SK-N-SH treated with all-trans-retinoic acid at 6 μM for 48 hours (cell line): ENCODE data around the gene ABCE1.

Experiments
- ARNTL ChIP-seq: fragments of 450-650 bp; formaldehyde crosslinking; IDR thresholded peaks from 2 replicates; pipeline ENCODE4 v1.5.0; 2020; ENCODE audit warnings: low read depth, mild to moderate bottlenecking, moderate library complexity, borderline replicate concordance
- CSDC2 ChIP-seq: fragments of 250-450 bp; sonication (Bioruptor Pico); IDR thresholded peaks from 2 replicates; pipeline ENCODE4 v1.5.0; 2020; ENCODE audit warnings: mild to moderate bottlenecking, moderate library complexity
- ESRRG ChIP-seq: fragments of 250-450 bp; sonication (Bioruptor Pico); IDR thresholded peaks from 2 replicates; pipeline ENCODE4 v1.6.1; 2021; ENCODE audit warnings: mild to moderate bottlenecking
- ISL1 ChIP-seq: fragments of 250-450 bp; sonication (Bioruptor Pico); IDR thresholded peaks from 2 replicates; pipeline ENCODE4 v2.1.2; 2022; ENCODE audit warnings: mild to moderate bottlenecking, moderate library complexity
- PPARA ChIP-seq: fragments of 250-450 bp; sonication (Bioruptor Pico); IDR thresholded peaks from 2 replicates; pipeline ENCODE4 v1.5.0; 2020; ENCODE audit warnings: mild to moderate bottlenecking, borderline replicate concordance
- RARB ChIP-seq: fragments of 250-450 bp; sonication (Bioruptor Pico); IDR thresholded peaks from 2 replicates; pipeline ENCODE4 v1.8.0; 2021; ENCODE audit warnings: mild to moderate bottlenecking, moderate library complexity
- TOX ChIP-seq: fragments of 250-450 bp; sonication (Bioruptor Pico); IDR thresholded peaks from 2 replicates; pipeline ENCODE4 v1.8.0; 2021; ENCODE audit warnings: mild to moderate bottlenecking, moderate library complexity, borderline replicate concordance
- ZFP3 ChIP-seq: fragments of 250-450 bp; sonication (Bioruptor Pico); IDR thresholded peaks from 2 replicates; pipeline ENCODE4 v1.5.0; 2020; ENCODE audit warnings: mild to moderate bottlenecking, moderate library complexity
- ZNF70 ChIP-seq: fragments of 450-650 bp; formaldehyde crosslinking; IDR thresholded peaks from 2 replicates; pipeline ENCODE4 v1.5.0; 2020; ENCODE audit warnings: mild to moderate bottlenecking, moderate library complexity
- ZNF8 ChIP-seq: fragments of 450-650 bp; formaldehyde crosslinking; IDR thresholded peaks from 2 replicates; pipeline ENCODE4 v1.5.0; 2020; ENCODE audit warnings: mild to moderate bottlenecking, moderate library complexity
- TF ChIP-seq, protein P1 (sequence below): fragments of 250-450 bp; sonication (Bioruptor Pico); IDR thresholded peaks from 2 replicates; pipeline ENCODE4 v1.5.1; 2021; ENCODE audit warnings: mild to moderate bottlenecking, moderate library complexity
- TF ChIP-seq, protein P2 (sequence below): fragments of 250-450 bp; sonication (Bioruptor Pico); IDR thresholded peaks from 2 replicates; pipeline ENCODE4 v1.8.0; 2021; ENCODE audit warnings: low read depth, mild to moderate bottlenecking, moderate library complexity, borderline replicate concordance
- TF ChIP-seq, protein P3 (sequence below): fragments of 250-450 bp; sonication (Bioruptor Pico); IDR thresholded peaks from 2 replicates; pipeline ENCODE4 v1.8.0; 2020; ENCODE audit warnings: mild to moderate bottlenecking, moderate library complexity, borderline replicate concordance

DNA sequence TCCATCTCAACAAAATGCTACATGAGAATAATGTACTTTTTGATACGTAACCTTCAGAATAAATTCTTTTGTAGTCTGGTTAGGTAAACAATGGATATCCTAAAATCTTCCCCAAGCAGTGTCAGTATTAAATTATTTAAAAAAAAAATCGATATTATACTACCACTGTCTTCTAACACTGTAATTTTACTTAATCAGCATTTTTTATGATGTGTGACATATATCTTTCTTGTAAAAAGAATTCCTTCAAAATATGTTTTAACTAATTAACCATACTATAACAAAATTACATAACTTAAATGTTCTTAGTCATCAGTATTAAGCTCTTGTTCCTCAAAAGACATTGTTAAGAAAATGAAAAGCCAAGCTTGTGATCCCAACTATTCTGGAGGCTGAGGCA is 69.8 kb downstream of the ABCE1 start:
- TF ChIP-seq ESRRG (CRISPR knock-in tag), result no peak
- TF ChIP-seq ARNTL (CRISPR knock-in tag), result no peak
- TF ChIP-seq ISL1 (CRISPR knock-in tag), result no peak
- TF ChIP-seq CSDC2 (CRISPR knock-in tag), result no peak
- TF ChIP-seq, protein P1, sequence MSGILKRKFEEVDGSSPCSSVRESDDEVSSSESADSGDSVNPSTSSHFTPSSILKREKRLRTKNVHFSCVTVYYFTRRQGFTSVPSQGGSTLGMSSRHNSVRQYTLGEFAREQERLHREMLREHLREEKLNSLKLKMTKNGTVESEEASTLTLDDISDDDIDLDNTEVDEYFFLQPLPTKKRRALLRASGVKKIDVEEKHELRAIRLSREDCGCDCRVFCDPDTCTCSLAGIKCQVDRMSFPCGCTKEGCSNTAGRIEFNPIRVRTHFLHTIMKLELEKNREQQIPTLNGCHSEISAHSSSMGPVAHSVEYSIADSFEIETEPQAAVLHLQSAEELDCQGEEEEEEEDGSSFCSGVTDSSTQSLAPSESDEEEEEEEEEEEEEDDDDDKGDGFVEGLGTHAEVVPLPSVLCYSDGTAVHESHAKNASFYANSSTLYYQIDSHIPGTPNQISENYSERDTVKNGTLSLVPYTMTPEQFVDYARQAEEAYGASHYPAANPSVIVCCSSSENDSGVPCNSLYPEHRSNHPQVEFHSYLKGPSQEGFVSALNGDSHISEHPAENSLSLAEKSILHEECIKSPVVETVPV, result no peak
- no peak for TF ChIP-seq TOX (CRISPR knock-in tag)
- TF ChIP-seq ZFP3 (CRISPR knock-in tag), result no peak
- no peak for TF ChIP-seq ZNF8
- TF ChIP-seq, protein P2, sequence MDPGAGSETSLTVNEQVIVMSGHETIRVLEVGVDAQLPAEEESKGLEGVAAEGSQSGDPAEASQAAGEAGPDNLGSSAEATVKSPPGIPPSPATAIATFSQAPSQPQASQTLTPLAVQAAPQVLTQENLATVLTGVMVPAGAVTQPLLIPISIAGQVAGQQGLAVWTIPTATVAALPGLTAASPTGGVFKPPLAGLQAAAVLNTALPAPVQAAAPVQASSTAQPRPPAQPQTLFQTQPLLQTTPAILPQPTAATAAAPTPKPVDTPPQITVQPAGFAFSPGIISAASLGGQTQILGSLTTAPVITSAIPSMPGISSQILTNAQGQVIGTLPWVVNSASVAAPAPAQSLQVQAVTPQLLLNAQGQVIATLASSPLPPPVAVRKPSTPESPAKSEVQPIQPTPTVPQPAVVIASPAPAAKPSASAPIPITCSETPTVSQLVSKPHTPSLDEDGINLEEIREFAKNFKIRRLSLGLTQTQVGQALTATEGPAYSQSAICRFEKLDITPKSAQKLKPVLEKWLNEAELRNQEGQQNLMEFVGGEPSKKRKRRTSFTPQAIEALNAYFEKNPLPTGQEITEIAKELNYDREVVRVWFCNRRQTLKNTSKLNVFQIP (CRISPR knock-in tag), result no peak
- TF ChIP-seq RARB (CRISPR knock-in tag), result no peak
- TF ChIP-seq PPARA, result no peak
- TF ChIP-seq ZNF70 (CRISPR knock-in tag), result no peak
- TF ChIP-seq, protein P3, sequence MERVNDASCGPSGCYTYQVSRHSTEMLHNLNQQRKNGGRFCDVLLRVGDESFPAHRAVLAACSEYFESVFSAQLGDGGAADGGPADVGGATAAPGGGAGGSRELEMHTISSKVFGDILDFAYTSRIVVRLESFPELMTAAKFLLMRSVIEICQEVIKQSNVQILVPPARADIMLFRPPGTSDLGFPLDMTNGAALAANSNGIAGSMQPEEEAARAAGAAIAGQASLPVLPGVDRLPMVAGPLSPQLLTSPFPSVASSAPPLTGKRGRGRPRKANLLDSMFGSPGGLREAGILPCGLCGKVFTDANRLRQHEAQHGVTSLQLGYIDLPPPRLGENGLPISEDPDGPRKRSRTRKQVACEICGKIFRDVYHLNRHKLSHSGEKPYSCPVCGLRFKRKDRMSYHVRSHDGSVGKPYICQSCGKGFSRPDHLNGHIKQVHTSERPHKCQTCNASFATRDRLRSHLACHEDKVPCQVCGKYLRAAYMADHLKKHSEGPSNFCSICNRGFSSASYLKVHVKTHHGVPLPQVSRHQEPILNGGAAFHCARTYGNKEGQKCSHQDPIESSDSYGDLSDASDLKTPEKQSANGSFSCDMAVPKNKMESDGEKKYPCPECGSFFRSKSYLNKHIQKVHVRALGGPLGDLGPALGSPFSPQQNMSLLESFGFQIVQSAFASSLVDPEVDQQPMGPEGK, result no peak
